SU-DHL-6 (cell line): Measurements from ENCODE around the gene AMER3.

ENCODE experiments used
- H2AFZ ChIP-seq: fragments of 200-600 bp; sonication (generic); 2 replicates; pipeline ENCODE4 v1.6.1; 2014; ENCODE audit warnings: low read depth, mild to moderate bottlenecking, moderate library complexity, mixed read lengths, antibody characterized with exemption, low read length; ENCODE audit not compliant: severe bottlenecking
- H3F3A ChIP-seq: fragments of 200-600 bp; shearing (Covaris generic); 2 replicates; pipeline ENCODE4 v1.6.0; 2016; ENCODE audit warnings: antibody characterized with exemption, mild to moderate bottlenecking; ENCODE audit not compliant: insufficient read depth
- H3K27ac ChIP-seq: fragments of 200-600 bp; sonication (generic); 2 replicates; pipeline ENCODE4 v1.5.1; 2016; ENCODE audit warnings: low read depth, mild to moderate bottlenecking, low read length, moderate library complexity, mixed read lengths
- H3K27me3 ChIP-seq: fragments of 200-600 bp; sonication (generic), shearing (Covaris generic); 2 replicates; pipeline ENCODE4 v1.6.0; 2014; ENCODE audit warnings: mild to moderate bottlenecking, low read length
- H3K36me3 ChIP-seq: fragments of 200-600 bp; sonication (generic); 2 replicates; pipeline ENCODE4 v1.6.1; 2014; ENCODE audit warnings: mild to moderate bottlenecking, low read length, mixed read lengths
- H3K4me2 ChIP-seq: fragments of 300-600, 200-600 bp; shearing (Covaris generic), sonication (generic); 2 replicates; pipeline ENCODE4 v1.6.0; 2014; ENCODE audit warnings: low read length, low read depth, mild to moderate bottlenecking; ENCODE audit not compliant: poor library complexity, severe bottlenecking
- H3K4me3 ChIP-seq: fragments of 200-600 bp; sonication (generic); 2 replicates; pipeline ENCODE4 v1.5.1; 2014; ENCODE audit warnings: antibody characterized with exemption, low read length, mild to moderate bottlenecking, mixed read lengths; ENCODE audit not compliant: insufficient read depth, poor library complexity, severe bottlenecking
- H3K79me2 ChIP-seq: fragments of 200-600 bp; sonication (generic); 2 replicates; pipeline ENCODE4 v1.6.1; 2014; ENCODE audit warnings: mild to moderate bottlenecking, low read length, moderate library complexity; ENCODE audit not compliant: insufficient read depth
- H3K9ac ChIP-seq: fragments of 200-600 bp; sonication (generic); 2 replicates; pipeline ENCODE4 v1.7.0; 2014; ENCODE audit warnings: mild to moderate bottlenecking, low read length
- H3K9me2 ChIP-seq: fragments of 200-600 bp; sonication (generic); replicated peaks from 2 replicates; pipeline ENCODE4 v1.6.1; 2014; ENCODE audit warnings: low read length; ENCODE audit not compliant: insufficient read depth
- H3K9me3 ChIP-seq: fragments of 200-600 bp; sonication (generic); 2 replicates; pipeline ENCODE4 v1.6.1; 2014; ENCODE audit warnings: low read length, mixed read lengths; ENCODE audit not compliant: insufficient read depth
- H4K20me1 ChIP-seq: fragments of 200-600 bp; sonication (generic); 2 replicates; pipeline ENCODE4 v1.6.1; 2014; ENCODE audit warnings: low read depth, mild to moderate bottlenecking, antibody characterized with exemption, low read length, moderate library complexity, mixed read lengths
- EZH2phosphoT487 ChIP-seq: fragments of 200-600 bp; sonication (generic), shearing (Covaris generic); conservative IDR thresholded peaks from 2 replicates; pipeline ENCODE4 v1.6.1; 2018; ENCODE audit warnings: mild to moderate bottlenecking, antibody characterized with exemption, low read length, moderate library complexity, mixed read lengths
- TF ChIP-seq, protein P1 (sequence below): fragments of 200-600 bp; sonication (generic); IDR thresholded peaks from one replicate; pipeline ENCODE4 v1.5.1; 2017; ENCODE audit warnings: antibody characterized with exemption, mild to moderate bottlenecking, low read length, moderate library complexity; ENCODE audit not compliant: insufficient read depth, poor library complexity, severe bottlenecking

Gene AMER3

DNA sequence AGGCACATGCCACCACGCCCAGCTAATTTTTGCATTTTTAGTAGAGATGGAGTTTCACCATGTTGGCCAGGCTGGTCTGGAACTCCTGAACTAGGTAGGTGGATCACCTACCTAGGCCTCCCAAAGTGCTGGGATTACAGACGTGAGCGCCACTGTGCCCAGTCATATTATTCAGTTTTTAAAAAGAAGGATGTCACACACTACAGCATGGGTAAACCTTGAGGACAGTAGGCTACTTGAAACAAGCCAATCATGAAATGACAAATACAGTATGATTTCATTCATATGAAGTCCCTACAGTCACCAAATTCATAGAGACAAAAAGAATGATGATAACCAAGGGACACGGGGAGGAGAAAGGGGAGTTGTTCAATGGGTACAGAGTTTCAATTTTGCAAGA lies 50.3 kb downstream of the AMER3 start:
- no peaks in the 10 kb centered on the region for H4K20me1 ChIP-seq
- no peak overlapping the region for H3K4me3 ChIP-seq
- no peak overlapping the region for H2AFZ ChIP-seq
- TF ChIP-seq EZH2phosphoT487, result no peak
- TF ChIP-seq, protein P1, sequence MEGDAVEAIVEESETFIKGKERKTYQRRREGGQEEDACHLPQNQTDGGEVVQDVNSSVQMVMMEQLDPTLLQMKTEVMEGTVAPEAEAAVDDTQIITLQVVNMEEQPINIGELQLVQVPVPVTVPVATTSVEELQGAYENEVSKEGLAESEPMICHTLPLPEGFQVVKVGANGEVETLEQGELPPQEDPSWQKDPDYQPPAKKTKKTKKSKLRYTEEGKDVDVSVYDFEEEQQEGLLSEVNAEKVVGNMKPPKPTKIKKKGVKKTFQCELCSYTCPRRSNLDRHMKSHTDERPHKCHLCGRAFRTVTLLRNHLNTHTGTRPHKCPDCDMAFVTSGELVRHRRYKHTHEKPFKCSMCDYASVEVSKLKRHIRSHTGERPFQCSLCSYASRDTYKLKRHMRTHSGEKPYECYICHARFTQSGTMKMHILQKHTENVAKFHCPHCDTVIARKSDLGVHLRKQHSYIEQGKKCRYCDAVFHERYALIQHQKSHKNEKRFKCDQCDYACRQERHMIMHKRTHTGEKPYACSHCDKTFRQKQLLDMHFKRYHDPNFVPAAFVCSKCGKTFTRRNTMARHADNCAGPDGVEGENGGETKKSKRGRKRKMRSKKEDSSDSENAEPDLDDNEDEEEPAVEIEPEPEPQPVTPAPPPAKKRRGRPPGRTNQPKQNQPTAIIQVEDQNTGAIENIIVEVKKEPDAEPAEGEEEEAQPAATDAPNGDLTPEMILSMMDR, result no peak
- no peaks in the 10 kb centered on the region for H3K79me2 ChIP-seq
- no peaks in the 10 kb centered on the region for H3K9me3 ChIP-seq
- no peak overlapping the region for H3K9ac ChIP-seq
- no peaks in the 10 kb centered on the region for H3K27me3 ChIP-seq
- no peak overlapping the region for H3K4me2 ChIP-seq
- no peaks in the 10 kb centered on the region for H3K9me2 ChIP-seq
- H3F3A ChIP-seq, result no peaks in the 10 kb centered on the region
- no peak overlapping the region for H3K27ac ChIP-seq
- H3K36me3 ChIP-seq, result no peaks in the 10 kb centered on the region

DNA sequence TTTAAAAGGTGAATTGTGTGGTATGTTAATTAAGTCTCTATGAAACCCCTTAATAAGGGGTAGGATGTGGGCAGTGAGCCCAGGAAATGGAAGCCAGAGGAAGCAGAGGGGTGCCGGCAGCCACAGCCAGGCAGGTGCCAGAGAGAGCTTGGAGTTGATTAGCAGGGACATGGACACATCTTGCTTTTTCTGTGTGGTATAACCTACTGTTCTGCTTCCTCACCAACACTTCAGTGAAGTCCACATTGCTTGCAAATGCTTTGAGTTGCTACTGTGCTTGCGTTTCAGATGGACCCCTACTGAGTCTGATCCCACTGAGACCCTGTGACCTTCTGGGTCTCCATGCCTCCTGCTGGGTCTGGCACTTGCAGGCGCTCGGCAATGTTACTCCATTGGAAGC lies 51.0 kb downstream of the AMER3 start:
- no peaks in the 10 kb centered on the region for H3K79me2 ChIP-seq
- H3K9me3 ChIP-seq, result no peaks in the 10 kb centered on the region
- no peaks in the 10 kb centered on the region for H3K36me3 ChIP-seq
- H3K9ac ChIP-seq, result no peak overlapping the region
- H3K9me2 ChIP-seq, result no peaks in the 10 kb centered on the region
- H2AFZ ChIP-seq, result no peak overlapping the region
- H3K4me2 ChIP-seq, result no peak overlapping the region
- no peak for TF ChIP-seq EZH2phosphoT487
- TF ChIP-seq, protein P1, result no peak
- no peaks in the 10 kb centered on the region for H3K27me3 ChIP-seq
- no peaks in the 10 kb centered on the region for H4K20me1 ChIP-seq
- H3K4me3 ChIP-seq, result no peak overlapping the region
- H3F3A ChIP-seq, result no peaks in the 10 kb centered on the region
- H3K27ac ChIP-seq, result no peak overlapping the region

DNA sequence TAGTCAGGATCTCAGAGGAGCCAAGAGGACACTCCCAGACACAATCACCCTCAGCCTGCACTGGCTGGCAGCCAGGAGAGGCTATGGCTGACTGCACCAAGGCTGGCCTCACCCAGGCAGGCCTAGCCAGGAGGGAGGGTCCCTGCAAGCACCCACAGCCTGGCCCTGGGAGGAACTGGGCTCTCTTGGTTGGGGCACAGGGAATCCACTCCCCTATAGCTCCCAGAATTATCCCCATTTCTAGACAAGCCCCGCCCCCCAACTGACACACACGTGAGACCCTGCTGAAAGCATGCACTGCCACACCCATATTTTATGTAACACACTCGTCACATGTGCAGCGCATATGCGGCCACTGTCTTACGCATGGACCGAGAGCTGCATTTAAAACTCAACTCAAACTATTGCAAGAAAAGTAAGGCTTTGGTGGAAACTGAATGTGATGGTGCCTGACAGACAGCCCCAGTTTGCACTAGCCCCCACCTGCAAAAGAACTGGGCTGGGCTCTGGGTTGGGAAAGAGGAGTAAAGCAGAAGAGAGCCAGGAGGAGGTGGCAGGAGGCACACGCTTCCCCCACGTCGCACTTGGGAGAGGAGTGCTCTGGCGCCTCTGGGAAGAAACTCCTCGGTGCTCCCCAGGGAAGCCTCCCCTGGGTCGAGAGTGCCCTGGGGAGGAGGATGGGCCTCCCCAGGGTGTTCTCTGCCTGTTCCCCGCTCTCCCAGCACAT lies 52.5 kb downstream of the AMER3 start:
- Histone ChIP-seq H3K79me2 (no peaks in the 10 kb centered on the region), H3K4me2 (no peak overlapping the region), H4K20me1 (no peaks in the 10 kb centered on the region), H3K27me3 (no peaks in the 10 kb centered on the region), H3K4me3 (no peak overlapping the region), H3K36me3 (no peaks in the 10 kb centered on the region), H3K9me3 (no peaks in the 10 kb centered on the region), H3K9me2 (no peaks in the 10 kb centered on the region), H3K9ac (no peak overlapping the region), H3F3A (no peaks in the 10 kb centered on the region), H2AFZ (no peak overlapping the region), H3K27ac (no peak overlapping the region)
- no peak for TF ChIP-seq EZH2phosphoT487
- TF ChIP-seq, protein P1, result no peak
